ENCODE measurements around the gene AGAP3. TPM values are rescaled to one million over a fixed set of nuclear protein-coding genes. Genes with fewer than 3 reads are reported as not detected.

The AGAP3 gene
- total RNA-seq, 1 experiment from 2014 or later = 126 TPM

GRCh38 chr7:151116603-151117440, 30.5 kb downstream of the AGAP3 start:
- ATAC-seq = no peak

More at GRCh38 chr7:151116603-151117440, 30.5 kb downstream of the AGAP3 start:
- DNase-seq (ENCODE audit: low read depth, low spot score) = no peak
- intact Hi-C loops (cut with micrococcal nuclease) = no loop called here
- H3K4me1 ChIP-seq (ENCODE audit: control insufficient read depth in 1 of 2, insufficient read depth in 2 of 2, low read length in 2 of 2) = peaks cover 27 to 43% of the 10 kb centered on the region in 2 experiments
- H4K20me1 ChIP-seq (ENCODE audit: insufficient read depth) = no peaks in the 10 kb centered on the region
- TF ChIP-seq YY1 (IDR thresholded peaks at IDR 0.05; ENCODE audit: extremely low read depth, insufficient replicate concordance, low read depth, low read length) (no peak), EGR1 (IDR thresholded peaks at IDR 0.05; ENCODE audit: low read depth) (no peak), SRF (IDR thresholded peaks at IDR 0.05; ENCODE audit: low read depth) (no peak), CEBPB (IDR thresholded peaks at IDR 0.05; ENCODE audit: low read depth) (no peak), FOSL1 (IDR thresholded peaks at IDR 0.05; ENCODE audit: low read depth) (no peak), ZNF274 (IDR thresholded peaks at IDR 0.05; ENCODE audit: low read depth, low read length) (no peak), POLR2AphosphoS5 (IDR thresholded peaks at IDR 0.05; ENCODE audit: low read depth, low read length) (no peak), EZH2phosphoT487 (IDR thresholded peaks at IDR 0.05; ENCODE audit: borderline replicate concordance) (no peak), ATF3 (IDR thresholded peaks at IDR 0.05) (no peak), SP1 (IDR thresholded peaks at IDR 0.05; ENCODE audit: low read depth) (no peak), JUND (IDR thresholded peaks at IDR 0.05) (no peak), RAD21 (IDR thresholded peaks at IDR 0.05; ENCODE audit: low read depth) (no peak), CTCF (IDR thresholded peaks at IDR 0.05 in 2 of 3, conservative IDR thresholded peaks at IDR 0.05 in 1 of 3; ENCODE audit: borderline replicate concordance in 1 of 3, insufficient read depth in 1 of 3, low read depth in 2 of 3, low read length in 2 of 3) (no peak), POLR2A (IDR thresholded peaks at IDR 0.05; ENCODE audit: borderline replicate concordance, extremely low read depth, insufficient read depth, insufficient read length) (no peak), TCF7L2 (IDR thresholded peaks at IDR 0.05; ENCODE audit: borderline replicate concordance, extremely low read depth, insufficient read depth, insufficient read length) (no peak), ZBTB33 (IDR thresholded peaks at IDR 0.05; ENCODE audit: extremely low read depth, insufficient replicate concordance, low read length) (no peak), SIN3A (IDR thresholded peaks at IDR 0.05; ENCODE audit: low read depth) (no peak), REST (IDR thresholded peaks at IDR 0.05; ENCODE audit: low read depth) (no peak), ZFX (IDR thresholded peaks at IDR 0.05) (no peak), CBX3 (IDR thresholded peaks at IDR 0.05; ENCODE audit: low read depth) (no peak)
- H3K79me2 ChIP-seq (ENCODE audit: insufficient read depth, low read length) = peaks cover 56% of the 10 kb centered on the region
- BruUV-seq (replicated peaks) = no TSS peak
- H3K9ac ChIP-seq (ENCODE audit: low read length) = peak overlapping the region; percentile 64
- peak overlapping the region; percentile 82 for H3K27ac ChIP-seq (ENCODE audit: low read depth, low read length)
- H3K27me3 ChIP-seq (ENCODE audit: insufficient read depth, low read length) = no peaks in the 10 kb centered on the region
- ChIA-PET POLR2A (interaction anchor here (1.0 to 1.4 kb wide), 3 partner anchors 31 to 55 kb away, joined by 3 to 7 read pairs (median 4); partner anchors contain the start of gene AGAP3), RAD21 (ENCODE audit: low non-redundant PET in 1 of 2, low total read pairs in 2 of 2, uncharacterized antibody in 2 of 2, unreplicated experiment in 2 of 2) (no interaction called here), CTCF (interaction anchor here (1.1 to 1.7 kb wide), 4 partner anchors 7 to 108 kb away, joined by 3 to 5 read pairs (median 4); no protein-coding TSS in a partner anchor)
- peak overlapping the region; percentile 48 to 68 for H3K4me3 ChIP-seq (replicated peaks in 1 of 2; ENCODE audit: low read depth in 1 of 2, low read length in 2 of 2)
- H2AFZ ChIP-seq (ENCODE audit: low read depth, low read length, poor library complexity, severe bottlenecking) = no peak overlapping the region
- no peaks in the 10 kb centered on the region for H3K9me3 ChIP-seq (ENCODE audit: control insufficient read depth in 1 of 2, insufficient read depth in 1 of 2, low read depth in 1 of 2, low read length in 2 of 2)
- no peaks in the 10 kb centered on the region for H3K9me2 ChIP-seq (ENCODE audit: insufficient read depth)
- peaks cover 4 to 24% of the 10 kb centered on the region in 2 experiments; a peak in 3 of 4 replicates for H3K36me3 ChIP-seq (ENCODE audit: control insufficient read depth in 1 of 2, insufficient read depth in 2 of 2, low read length in 2 of 2)
- H3K4me2 ChIP-seq (ENCODE audit: low read length) = peak overlapping the region; percentile 99
